Measurements from ENCODE around the gene MDM4. TPM values are rescaled to one million over a fixed set of nuclear protein-coding genes. Genes with fewer than 3 reads are reported as not detected.

The MDM4 gene
- total RNA-seq, 6 donors from 2014 or later, result 40.0 to 167 (median 69.2) TPM

DNA sequence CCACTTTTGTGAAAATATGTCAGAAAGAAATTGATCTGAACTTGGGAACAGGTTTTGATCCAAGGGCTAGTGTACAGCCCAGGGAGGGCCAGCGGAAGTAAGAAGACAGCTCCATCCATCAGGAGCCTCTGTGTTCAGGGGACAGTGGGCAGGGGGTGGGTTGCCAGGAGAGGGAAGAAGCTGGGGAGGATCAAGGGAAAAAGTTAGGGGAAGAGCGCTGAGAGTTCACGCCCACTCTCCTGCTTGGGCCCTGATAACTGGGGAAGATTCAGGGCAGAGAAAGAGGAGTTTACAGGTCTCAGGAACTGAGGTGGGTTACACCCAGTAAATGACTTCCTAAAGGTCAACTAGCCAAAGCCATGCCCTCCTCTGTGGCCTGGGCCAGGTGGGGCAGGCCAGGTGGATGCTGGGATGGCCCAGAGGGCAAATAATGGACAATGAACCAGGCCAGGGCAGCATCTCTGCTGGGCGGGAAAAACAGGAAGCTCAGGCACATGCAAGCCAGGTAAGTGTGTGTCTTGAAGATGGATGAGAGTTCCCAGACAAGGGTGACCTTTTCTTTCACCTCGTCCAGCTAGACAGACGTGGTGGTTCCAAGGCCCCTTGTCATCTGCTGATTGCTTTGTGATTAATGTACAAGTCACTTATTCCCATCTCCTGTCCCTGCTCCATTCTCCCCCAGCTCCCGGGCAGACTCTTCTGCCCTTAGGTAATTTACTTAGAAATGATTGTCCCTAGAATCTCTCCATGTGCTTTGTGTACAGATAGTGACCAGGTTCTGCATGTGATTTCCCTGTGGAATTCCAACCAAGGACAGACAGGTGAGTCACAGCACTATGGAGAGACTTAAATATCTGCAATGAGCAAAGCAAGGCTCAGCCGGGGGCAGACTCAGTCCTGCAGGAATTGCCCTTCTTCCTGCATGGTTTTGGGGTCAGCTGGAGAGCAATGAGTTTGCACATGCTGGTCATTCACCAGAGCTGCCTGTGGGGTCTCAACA is 57.0 kb downstream of the MDM4 start:
- ATAC-seq (ENCODE audit: low FRiP score in 2 of 2), result no peak
- 80 to 91% methylated on average over 8 of the region's 8 CpGs for WGBS, 2 donors

GRCh38 chr1:204574016-204574864 is 58.0 kb downstream of the MDM4 start:
- no peak for ATAC-seq (ENCODE audit: low FRiP score in 2 of 2)
- DNase-seq, result no peak
- WGBS, 2 donors, result 74 to 85% methylated on average over 8 of the region's 8 CpGs
- TF ChIP-seq POLR2AphosphoS5 (IDR thresholded peaks at IDR 0.05), result no peak
- TF ChIP-seq, protein P1, sequence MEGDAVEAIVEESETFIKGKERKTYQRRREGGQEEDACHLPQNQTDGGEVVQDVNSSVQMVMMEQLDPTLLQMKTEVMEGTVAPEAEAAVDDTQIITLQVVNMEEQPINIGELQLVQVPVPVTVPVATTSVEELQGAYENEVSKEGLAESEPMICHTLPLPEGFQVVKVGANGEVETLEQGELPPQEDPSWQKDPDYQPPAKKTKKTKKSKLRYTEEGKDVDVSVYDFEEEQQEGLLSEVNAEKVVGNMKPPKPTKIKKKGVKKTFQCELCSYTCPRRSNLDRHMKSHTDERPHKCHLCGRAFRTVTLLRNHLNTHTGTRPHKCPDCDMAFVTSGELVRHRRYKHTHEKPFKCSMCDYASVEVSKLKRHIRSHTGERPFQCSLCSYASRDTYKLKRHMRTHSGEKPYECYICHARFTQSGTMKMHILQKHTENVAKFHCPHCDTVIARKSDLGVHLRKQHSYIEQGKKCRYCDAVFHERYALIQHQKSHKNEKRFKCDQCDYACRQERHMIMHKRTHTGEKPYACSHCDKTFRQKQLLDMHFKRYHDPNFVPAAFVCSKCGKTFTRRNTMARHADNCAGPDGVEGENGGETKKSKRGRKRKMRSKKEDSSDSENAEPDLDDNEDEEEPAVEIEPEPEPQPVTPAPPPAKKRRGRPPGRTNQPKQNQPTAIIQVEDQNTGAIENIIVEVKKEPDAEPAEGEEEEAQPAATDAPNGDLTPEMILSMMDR (IDR thresholded peaks at IDR 0.05), result no peak
- no peak for TF ChIP-seq EP300 (IDR thresholded peaks at IDR 0.05)
- TF ChIP-seq POLR2A (IDR thresholded peaks at IDR 0.05), result no peak
- Histone ChIP-seq H3K4me3 (no peak overlapping the region), H3K27ac (no peak overlapping the region), H3K36me3 (peaks cover 0 to 9% (median 2%) of the 10 kb centered on the region in 4 donors), H3K27me3 (no peaks in the 10 kb centered on the region), H3K9me3 (no peaks in the 10 kb centered on the region), H3K4me1 (peaks cover 2 to 17% (median 6%) of the 10 kb centered on the region in 4 donors)

More for the DNA sequence above, 57.0 kb downstream of the MDM4 start:
- H3K4me3 ChIP-seq, result no peak overlapping the region
- peaks cover 0 to 8% (median 3%) of the 10 kb centered on the region in 4 donors for H3K4me1 ChIP-seq
- H3K27me3 ChIP-seq, result no peaks in the 10 kb centered on the region
- no peaks in the 10 kb centered on the region for H3K9me3 ChIP-seq
- no peak for DNase-seq
- peaks cover 0 to 12% (median 2%) of the 10 kb centered on the region in 4 donors for H3K36me3 ChIP-seq
- no peak overlapping the region for H3K27ac ChIP-seq
- TF ChIP-seq, protein P1 (IDR thresholded peaks at IDR 0.05), result no peak
- TF ChIP-seq POLR2A (IDR thresholded peaks at IDR 0.05), result no peak
- no peak for TF ChIP-seq POLR2AphosphoS5 (IDR thresholded peaks at IDR 0.05)
- no peak for TF ChIP-seq EP300 (IDR thresholded peaks at IDR 0.05)

GRCh38 chr1:204574865-204575163 is 58.6 kb downstream of the MDM4 start:
- peak; percentile 35 to 39 for ATAC-seq (ENCODE audit: low FRiP score in 2 of 2)
- peak in 1 of 2 donors; percentile 72 for DNase-seq
- no peaks in the 10 kb centered on the region for H3K9me3 ChIP-seq
- H3K27ac ChIP-seq, result no peak overlapping the region
- WGBS, 2 donors, result 65 to 75% methylated on average over 3 of the region's 3 CpGs
- TF ChIP-seq POLR2A (IDR thresholded peaks at IDR 0.05), result no peak
- TF ChIP-seq, protein P1 (IDR thresholded peaks at IDR 0.05), result no peak
- no peak for TF ChIP-seq EP300 (IDR thresholded peaks at IDR 0.05)
- TF ChIP-seq POLR2AphosphoS5 (IDR thresholded peaks at IDR 0.05), result no peak
- H3K27me3 ChIP-seq, result no peaks in the 10 kb centered on the region
- H3K36me3 ChIP-seq, result peaks cover 0 to 9% (median 2%) of the 10 kb centered on the region in 4 donors
- no peak overlapping the region for H3K4me3 ChIP-seq
- H3K4me1 ChIP-seq, result peaks cover 2 to 18% (median 8%) of the 10 kb centered on the region in 4 donors

DNA sequence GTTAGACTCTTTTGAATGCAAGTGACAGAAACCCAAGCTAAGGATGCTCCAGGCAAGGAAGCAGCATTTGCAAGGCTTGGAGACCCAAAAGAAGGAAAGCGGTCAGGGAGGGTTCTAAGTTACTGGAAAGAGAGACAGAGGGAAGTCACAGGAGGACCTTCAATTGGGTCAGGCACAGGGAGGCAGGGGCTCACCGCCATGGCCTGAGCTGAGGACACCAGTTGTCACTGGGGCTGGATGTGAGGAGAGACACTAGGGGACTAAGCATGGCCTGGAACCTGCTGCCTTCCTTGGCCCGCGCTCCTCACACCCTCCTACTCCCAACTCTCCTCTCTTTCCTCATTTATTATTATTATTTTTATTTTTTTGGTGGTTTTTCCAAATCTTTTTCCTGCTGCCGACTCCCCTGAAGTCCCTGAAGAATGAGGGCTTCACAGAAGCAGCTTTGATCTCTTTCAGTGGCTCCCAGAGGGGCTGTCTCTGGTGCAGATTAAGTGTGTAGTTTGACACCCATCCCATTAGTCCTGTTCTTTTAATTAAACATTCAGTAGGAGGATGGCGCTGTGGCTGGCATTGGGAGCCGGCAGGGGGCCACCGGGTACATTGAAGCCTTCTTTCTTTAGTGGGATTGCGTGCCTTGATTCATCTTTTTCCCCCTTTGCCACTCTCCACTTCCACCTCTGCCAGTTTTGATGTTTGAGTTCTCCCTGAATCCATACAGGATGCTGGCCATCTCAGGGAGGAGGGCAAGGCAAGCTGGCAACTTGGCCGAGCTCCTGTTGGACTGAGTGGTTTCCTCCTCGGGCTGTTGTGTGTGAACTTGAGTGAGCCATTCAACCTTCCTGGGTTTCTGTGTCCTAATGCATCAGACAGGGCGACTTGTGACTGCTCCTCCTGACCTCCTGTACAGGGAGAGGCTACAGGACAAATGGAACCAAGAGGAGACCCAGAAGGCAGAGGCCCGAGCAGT is 59.3 kb downstream of the MDM4 start:
- WGBS, 2 donors, result 80 to 86% methylated on average over 13 of the region's 13 CpGs
- ATAC-seq (ENCODE audit: low FRiP score in 2 of 2) (no peak), DNase-seq (peak in 1 of 2 donors; percentile 27)
- TF ChIP-seq POLR2A (IDR thresholded peaks at IDR 0.05) (no peak), POLR2AphosphoS5 (IDR thresholded peaks at IDR 0.05) (no peak), EP300 (IDR thresholded peaks at IDR 0.05) (no peak)
- TF ChIP-seq, protein P1 (IDR thresholded peaks at IDR 0.05), result no peak
- Histone ChIP-seq H3K4me1 (peaks cover 2 to 18% (median 8%) of the 10 kb centered on the region in 4 donors), H3K27me3 (no peaks in the 10 kb centered on the region), H3K36me3 (peaks cover 0 to 9% (median 2%) of the 10 kb centered on the region in 4 donors), H3K4me3 (no peak overlapping the region), H3K9me3 (no peaks in the 10 kb centered on the region), H3K27ac (no peak overlapping the region)

Data from upper lobe of left lung (tissue), 6 donors.